ENCODE data around the gene MED9. TPM values are rescaled to one million over a fixed set of nuclear protein-coding genes. Genes with fewer than 3 reads are reported as not detected.

The MED9 gene
- total RNA-seq, 4 donors from 2014 or later = 5.8 to 15.4 (median 12.2) TPM

- no peaks in the 10 kb centered on the region for H3K27me3 ChIP-seq
- no peak overlapping the region for H3K27ac ChIP-seq
- H3K36me3 ChIP-seq = no peaks in the 10 kb centered on the region
- intact Hi-C loops (cut with DNase I) = no loop called here
- TF ChIP-seq POLR2A (IDR thresholded peaks at IDR 0.05) (no peak), CTCF (IDR thresholded peaks at IDR 0.05) (no peak)
- DNase-seq = no peak
- WGBS, 2 donors = 87 to 88% methylated on average over 9 to 16 of the region's 17 CpGs
- no peak overlapping the region for H3K4me3 ChIP-seq
- peaks cover 0 to 17% (median 0%) of the 10 kb centered on the region in 3 donors for H3K4me1 ChIP-seq
- H3K9me3 ChIP-seq = no peaks in the 10 kb centered on the region
These were observed 51.2 kb downstream of the MED9 start for GRCh38 chr17:17527956-17528500.

GRCh38 chr17:17528696-17529652, 52.2 kb downstream of the MED9 start:
- WGBS, 2 donors = 80 to 89% methylated on average over 5 to 13 of the region's 22 CpGs
- TF ChIP-seq POLR2A (IDR thresholded peaks at IDR 0.05) = no peak
- TF ChIP-seq CTCF (IDR thresholded peaks at IDR 0.05) = no peak
- no peak for DNase-seq
- Histone ChIP-seq H3K27ac (no peak overlapping the region), H3K36me3 (no peaks in the 10 kb centered on the region), H3K4me3 (no peak overlapping the region), H3K4me1 (peaks cover 0 to 17% (median 0%) of the 10 kb centered on the region in 3 donors), H3K27me3 (no peaks in the 10 kb centered on the region), H3K9me3 (no peaks in the 10 kb centered on the region)
- intact Hi-C loops (cut with DNase I) = no loop called here

GRCh38 chr17:17531156-17531555, 54.4 kb downstream of the MED9 start:
- Histone ChIP-seq H3K27ac (no peak overlapping the region), H3K9me3 (no peaks in the 10 kb centered on the region), H3K36me3 (no peaks in the 10 kb centered on the region), H3K27me3 (no peaks in the 10 kb centered on the region), H3K4me3 (no peak overlapping the region), H3K4me1 (peaks cover 0 to 6% (median 0%) of the 10 kb centered on the region in 3 donors)
- intact Hi-C loops (cut with DNase I) = no loop called here
- no peak for DNase-seq
- TF ChIP-seq CTCF (IDR thresholded peaks at IDR 0.05) (no peak), POLR2A (IDR thresholded peaks at IDR 0.05) (no peak)
- 89 to 94% methylated on average over 4 of the region's 4 CpGs for WGBS, 2 donors

- no peak overlapping the region for H3K27ac ChIP-seq
These were observed 56.2 kb downstream of the MED9 start for GRCh38 chr17:17532991-17533390.

GRCh38 chr17:17533901-17534441, 57.2 kb downstream of the MED9 start:
- Histone ChIP-seq H3K36me3 (no peaks in the 10 kb centered on the region), H3K27me3 (no peaks in the 10 kb centered on the region), H3K4me3 (no peak overlapping the region), H3K4me1 (peaks cover 0 to 11% (median 0%) of the 10 kb centered on the region in 3 donors), H3K9me3 (no peaks in the 10 kb centered on the region), H3K27ac (no peak overlapping the region)
- intact Hi-C loops (cut with DNase I) = no loop called here
- no peak for DNase-seq
- TF ChIP-seq POLR2A (IDR thresholded peaks at IDR 0.05) (no peak), CTCF (IDR thresholded peaks at IDR 0.05) (no peak)
- 43 to 53% methylated on average over 1 to 3 of the region's 3 CpGs for WGBS, 2 donors

More at GRCh38 chr17:17532991-17533390, 56.2 kb downstream of the MED9 start:
- DNase-seq = no peak
- no peak for TF ChIP-seq POLR2A (IDR thresholded peaks at IDR 0.05)
- H3K4me1 ChIP-seq = peaks cover 0 to 4% (median 0%) of the 10 kb centered on the region in 3 donors
- no peaks in the 10 kb centered on the region for H3K27me3 ChIP-seq
- H3K4me3 ChIP-seq = no peak overlapping the region
- 79% methylated on average over 1 of the region's 1 CpG for WGBS, 2 donors
- H3K9me3 ChIP-seq = no peaks in the 10 kb centered on the region
- H3K36me3 ChIP-seq = no peaks in the 10 kb centered on the region
- intact Hi-C loops (cut with DNase I) = no loop called here

Measured in esophagus squamous epithelium (tissue), 5 donors.